PC-9 (cell line): Measurements from ENCODE around the gene ALOXE3. TPM values are rescaled to one million over a fixed set of nuclear protein-coding genes. Genes with fewer than 3 reads are reported as not detected.

Source experiments
- BruUV-seq: library from RNA; stranded (reverse); fragments of 400-500 nt; replicated peaks from 2 replicates; lab custom pipeline; 2021; lab: Mats Ljungman, UMichigan
- CTCF ChIA-PET: fragments of 300-600 bp; sonication (Branson Sonifier 250); formaldehyde crosslinking; loops from one replicate; lab custom pipeline; 2022; ENCODE audit warnings: antibody characterized with exemption; lab: Charles Lee
- POLR2A ChIA-PET: fragments of 300-600 bp; sonication (Branson Sonifier 250); formaldehyde crosslinking; loops from one replicate; lab custom pipeline; 2022; ENCODE audit warnings: antibody characterized with exemption; ENCODE audit not compliant: unreplicated experiment; lab: Charles Lee
- DNase-seq, 2 experiments: peaks; one replicate each; pipeline versions ENCODE4 v3.0.0 to v3.0.0-alpha.2; 2015 to 2022; ENCODE audit warnings: mixed read lengths in 1 of 2
- H2AFZ ChIP-seq: fragments of 200-600 bp; sonication (generic); 2 replicates; pipeline ENCODE4 v1.8.1; 2017; ENCODE audit warnings: antibody characterized with exemption
- H3F3A ChIP-seq: fragments of 200-600 bp; sonication (generic); 2 replicates; pipeline ENCODE4 v1.8.1; 2017; ENCODE audit warnings: antibody characterized with exemption, mild to moderate bottlenecking, low read depth; ENCODE audit not compliant: insufficient read depth
- H3K27ac ChIP-seq: fragments of 200-600 bp; sonication (generic); 2 replicates; pipeline ENCODE4 v1.6.1; 2016; ENCODE audit warnings: mixed run types
- H3K27me3 ChIP-seq: fragments of 200-600 bp; sonication (generic); 2 replicates; pipeline ENCODE4 v1.6.1; 2016; ENCODE audit warnings: low read depth, mixed run types; ENCODE audit not compliant: insufficient read depth
- H3K36me3 ChIP-seq: fragments of 200-600 bp; sonication (generic); 2 replicates; pipeline ENCODE4 v1.6.1; 2016; ENCODE audit warnings: low read depth, mixed run types
- H3K4me1 ChIP-seq: fragments of 200-600 bp; sonication (generic); replicated peaks from 2 replicates; pipeline ENCODE4 v1.6.1; 2016; ENCODE audit warnings: mixed run types; ENCODE audit not compliant: insufficient read depth
- H3K4me2 ChIP-seq: fragments of 200-600 bp; sonication (generic); 2 replicates; pipeline ENCODE4 v1.6.1; 2017; ENCODE audit warnings: mixed run types
- H3K4me3 ChIP-seq: fragments of 200-600 bp; sonication (generic); 2 replicates; pipeline ENCODE4 v1.6.1; 2016; ENCODE audit warnings: mixed run types
- H3K79me2 ChIP-seq: fragments of 200-600 bp; sonication (generic); 2 replicates; pipeline ENCODE4 v1.6.1; 2017; ENCODE audit warnings: low read depth, mixed run types
- H3K9me2 ChIP-seq: fragments of 200-600 bp; sonication (generic); 2 replicates; pipeline ENCODE4 v1.8.1; 2017; ENCODE audit warnings: mild to moderate bottlenecking; ENCODE audit not compliant: insufficient read depth
- H3K9me3 ChIP-seq: fragments of 200-600 bp; sonication (generic); 2 replicates; pipeline ENCODE4 v1.8.1; 2016; ENCODE audit warnings: low read depth; ENCODE audit not compliant: insufficient read depth
- H4K20me1 ChIP-seq: fragments of 200-600 bp; sonication (generic); 2 replicates; pipeline ENCODE4 v1.8.1; 2017; ENCODE audit not compliant: insufficient read depth
- EZH2 ChIP-seq: fragments of 200-600 bp; sonication (generic); IDR thresholded peaks from 2 replicates; pipeline ENCODE4 v1.8.0; 2017; ENCODE audit warnings: antibody characterized with exemption, low read depth
- intact Hi-C: fragments of 100-400 bp; cut with micrococcal nuclease; formaldehyde crosslinking; loops from one replicate; pipeline ENCODE4 v1.10.0; 2022; ENCODE audit not compliant: unreplicated experiment
- total RNA-seq: library from RNA; stranded (reverse); gene quantifications from 2 replicates; pipeline ENCODE4 v1.2.3, GENCODE V29; 2021
- TF ChIP-seq, protein P1 (sequence below): fragments of 200-600 bp; sonication (generic); conservative IDR thresholded peaks from 2 replicates; pipeline ENCODE4 v1.6.1; 2017; ENCODE audit warnings: mixed run types, antibody characterized with exemption, mild to moderate bottlenecking, moderate library complexity

The ALOXE3 gene
- total RNA-seq, 1 experiment from 2014 or later = 1.4 TPM

GRCh38 chr17:8117367-8117979 is 841 bp downstream of the ALOXE3 start:
- Histone ChIP-seq H3K27me3 (no peaks in the 10 kb centered on the region), H3F3A (peaks cover 30% of the 10 kb centered on the region), H3K27ac (peak overlapping the region; percentile 87), H3K9me3 (no peaks in the 10 kb centered on the region), H3K79me2 (no peaks in the 10 kb centered on the region), H3K4me1 (peaks cover 11% of the 10 kb centered on the region), H2AFZ (peak overlapping the region; percentile 79), H3K4me3 (peak overlapping the region; percentile 87), H3K9me2 (no peaks in the 10 kb centered on the region), H4K20me1 (peaks cover 5% of the 10 kb centered on the region; the same call in 1 of the 2 replicates), H3K36me3 (no peaks in the 10 kb centered on the region), H3K4me2 (peak overlapping the region; percentile 95)
- TSS peak; percentile 20 for BruUV-seq
- ChIA-PET POLR2A (no interaction called here), CTCF (interaction anchor here (0.5 kb wide), 1 partner anchor 73 kb away, joined by 6 read pairs; no protein-coding TSS in a partner anchor)
- TF ChIP-seq EZH2 = no peak
- TF ChIP-seq, protein P1, sequence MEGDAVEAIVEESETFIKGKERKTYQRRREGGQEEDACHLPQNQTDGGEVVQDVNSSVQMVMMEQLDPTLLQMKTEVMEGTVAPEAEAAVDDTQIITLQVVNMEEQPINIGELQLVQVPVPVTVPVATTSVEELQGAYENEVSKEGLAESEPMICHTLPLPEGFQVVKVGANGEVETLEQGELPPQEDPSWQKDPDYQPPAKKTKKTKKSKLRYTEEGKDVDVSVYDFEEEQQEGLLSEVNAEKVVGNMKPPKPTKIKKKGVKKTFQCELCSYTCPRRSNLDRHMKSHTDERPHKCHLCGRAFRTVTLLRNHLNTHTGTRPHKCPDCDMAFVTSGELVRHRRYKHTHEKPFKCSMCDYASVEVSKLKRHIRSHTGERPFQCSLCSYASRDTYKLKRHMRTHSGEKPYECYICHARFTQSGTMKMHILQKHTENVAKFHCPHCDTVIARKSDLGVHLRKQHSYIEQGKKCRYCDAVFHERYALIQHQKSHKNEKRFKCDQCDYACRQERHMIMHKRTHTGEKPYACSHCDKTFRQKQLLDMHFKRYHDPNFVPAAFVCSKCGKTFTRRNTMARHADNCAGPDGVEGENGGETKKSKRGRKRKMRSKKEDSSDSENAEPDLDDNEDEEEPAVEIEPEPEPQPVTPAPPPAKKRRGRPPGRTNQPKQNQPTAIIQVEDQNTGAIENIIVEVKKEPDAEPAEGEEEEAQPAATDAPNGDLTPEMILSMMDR = no peak
- DNase-seq = no peak
- intact Hi-C loops = loop anchor here (5.0 kb wide), 1 partner anchor 370 kb away; no protein-coding TSS in a partner anchor

DNA sequence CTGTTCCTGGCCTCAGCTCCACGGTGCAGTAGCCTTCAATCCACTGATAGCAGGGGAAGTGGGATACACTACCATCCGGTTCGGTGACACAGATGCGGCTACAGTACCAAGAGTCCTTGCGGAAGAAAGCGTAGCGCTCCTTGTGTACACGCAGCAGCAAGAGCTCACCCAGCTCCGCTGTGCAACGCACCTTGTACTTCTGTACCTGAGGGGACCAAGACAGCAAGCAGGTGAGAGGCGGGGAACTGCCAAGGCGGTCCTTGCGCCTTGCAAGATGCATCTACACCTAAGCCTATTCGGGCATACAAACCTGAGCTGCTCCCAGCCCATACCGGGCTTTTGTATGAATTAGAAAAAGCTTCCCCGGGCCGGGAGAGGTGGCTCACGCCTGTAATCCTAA is 1.5 kb downstream of the ALOXE3 start:
- CTCF ChIA-PET = no interaction called here
- Histone ChIP-seq H4K20me1 (peaks cover 5% of the 10 kb centered on the region; the same call in 1 of the 2 replicates), H3K9me2 (no peaks in the 10 kb centered on the region), H3K79me2 (no peaks in the 10 kb centered on the region), H3F3A (peaks cover 30% of the 10 kb centered on the region), H3K4me3 (no peak overlapping the region), H3K4me1 (peaks cover 11% of the 10 kb centered on the region), H2AFZ (no peak overlapping the region), H3K27me3 (no peaks in the 10 kb centered on the region), H3K27ac (no peak overlapping the region), H3K4me2 (0 out of 2 replicates have a peak overlapping the region, but pooled peaks have one; percentile 95), H3K9me3 (no peaks in the 10 kb centered on the region), H3K36me3 (no peaks in the 10 kb centered on the region)
- POLR2A ChIA-PET = no interaction called here
- DNase-seq = no peak
- no peak for TF ChIP-seq EZH2
- TF ChIP-seq, protein P1 = no peak
- intact Hi-C loops = loop anchor here (5.0 kb wide), 1 partner anchor 369 kb away; no protein-coding TSS in a partner anchor
- no TSS peak for BruUV-seq

DNA sequence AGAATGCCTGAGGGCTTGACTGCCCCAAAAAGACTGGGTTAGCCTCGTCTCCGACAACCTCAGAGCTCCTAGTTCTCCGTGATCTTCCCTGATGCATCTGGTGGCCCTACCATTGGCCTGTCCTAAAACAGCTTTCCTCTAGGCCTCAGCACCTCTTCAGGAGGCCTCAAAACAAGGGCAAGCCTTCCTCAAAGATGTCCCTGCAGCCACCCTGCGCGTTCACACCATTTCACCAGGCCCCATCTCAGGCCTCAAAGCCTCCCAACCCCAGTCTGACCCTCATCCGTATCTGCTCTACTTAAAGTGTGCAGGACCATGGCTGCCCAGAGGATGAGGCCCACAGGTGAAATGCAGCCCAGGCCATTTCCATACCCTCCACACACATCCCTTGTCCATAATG is 7.4 kb downstream of the ALOXE3 start:
- Histone ChIP-seq H3K27ac (no peak overlapping the region), H3K36me3 (no peaks in the 10 kb centered on the region), H3K4me1 (no peaks in the 10 kb centered on the region), H3K9me2 (no peaks in the 10 kb centered on the region), H3K4me3 (no peak overlapping the region), H3F3A (no peaks in the 10 kb centered on the region), H2AFZ (no peak overlapping the region), H3K4me2 (no peak overlapping the region), H3K79me2 (no peaks in the 10 kb centered on the region), H4K20me1 (no peaks in the 10 kb centered on the region), H3K27me3 (no peaks in the 10 kb centered on the region), H3K9me3 (no peaks in the 10 kb centered on the region)
- TF ChIP-seq EZH2 = no peak
- TF ChIP-seq, protein P1 = no peak
- DNase-seq = no peak
- no TSS peak for BruUV-seq
- ChIA-PET CTCF (interaction anchor here (0.6 to 0.9 kb wide), 3 partner anchors 20 to 890 kb away, joined by 3 read pairs; no protein-coding TSS in a partner anchor), POLR2A (no interaction called here)
- intact Hi-C loops = loop anchor here (2.0 kb wide), 1 partner anchor 30 kb away; no protein-coding TSS in a partner anchor
